MCF 10A (cell line): ENCODE data around the gene NRXN3. TPM values are rescaled to one million over a fixed set of nuclear protein-coding genes. Genes with fewer than 3 reads are reported as not detected.

Experiments
- BruUV-seq: library from RNA; stranded (reverse); fragments of 400-500 nt; replicated peaks from 2 replicates; lab custom pipeline; 2021; lab: Mats Ljungman, UMichigan
- CTCF ChIA-PET: fragments of 300-600 bp; sonication (Branson Sonifier 250); formaldehyde crosslinking; extraction: SDS; loops from one replicate; lab custom pipeline; 2021; ENCODE audit warnings: antibody characterized with exemption, inconsistent platforms; lab: Yijun Ruan, JAX
- POLR2A ChIA-PET: fragments of 300-600, 350-650 bp; sonication (Branson Sonifier 250); formaldehyde crosslinking; extraction: SDS; loops from one replicate; lab custom pipeline; 2020; ENCODE audit warnings: antibody characterized with exemption, inconsistent platforms; lab: Yijun Ruan, JAX
- DNase-seq: peaks from one replicate; pipeline ENCODE4 v3.0.0-alpha.2; 2018; ENCODE audit not compliant: unreplicated experiment
- H3K27ac Mint-ChIP-seq: one replicate; pipeline ENCODE4 v1.8.0; 2022; ENCODE audit warnings: mild to moderate bottlenecking, low read depth, mixed read lengths; ENCODE audit not compliant: unreplicated experiment
- H3K27me3 Mint-ChIP-seq: one replicate; pipeline ENCODE4 v1.8.0; 2022; ENCODE audit warnings: mixed read lengths; ENCODE audit not compliant: insufficient read depth, unreplicated experiment
- H3K36me3 Mint-ChIP-seq: one replicate; pipeline ENCODE4 v1.8.0; 2022; ENCODE audit warnings: mild to moderate bottlenecking, moderate library complexity, mixed read lengths; ENCODE audit not compliant: insufficient read depth, unreplicated experiment
- H3K4me1 Mint-ChIP-seq: one replicate; pipeline ENCODE4 v1.8.0; 2022; ENCODE audit warnings: mixed read lengths; ENCODE audit not compliant: insufficient read depth, unreplicated experiment
- H3K4me3 Mint-ChIP-seq: one replicate; pipeline ENCODE4 v1.8.0; 2022; ENCODE audit warnings: mild to moderate bottlenecking, moderate library complexity, mixed read lengths; ENCODE audit not compliant: unreplicated experiment
- H3K9me3 Mint-ChIP-seq: one replicate; pipeline ENCODE4 v1.8.0; 2022; ENCODE audit warnings: mixed read lengths; ENCODE audit not compliant: unreplicated experiment
- intact Hi-C: fragments of 100-400 bp; cut with micrococcal nuclease; formaldehyde crosslinking; loops from 2 replicates; pipeline ENCODE4 v1.14.1; 2022
- total RNA-seq: library from RNA; stranded (reverse); gene quantifications from 2 replicates; pipeline ENCODE4 v1.2.3, GENCODE V29; 2022
- TF ChIP-seq, protein P1 (sequence below): fragments of 200-600 bp; IDR thresholded peaks from one replicate; pipeline ENCODE4 v1.8.0; 2022; ENCODE audit warnings: antibody characterized with exemption, mild to moderate bottlenecking; ENCODE audit not compliant: unreplicated experiment

The NRXN3 gene
- total RNA-seq, 1 experiment from 2014 or later, result not detected

- Mint-ChIP-seq H3K27me3 (peaks cover 11% of the 10 kb centered on the region), H3K9me3 (no peaks in the 10 kb centered on the region), H3K36me3 (no peaks in the 10 kb centered on the region), H3K4me1 (peaks cover 5% of the 10 kb centered on the region), H3K27ac (no peak overlapping the region), H3K4me3 (no peak overlapping the region)
- ChIA-PET CTCF (interaction anchor here (1.2 kb wide), 1 partner anchor 821 kb away, joined by 3 read pairs; no protein-coding TSS in a partner anchor), POLR2A (no interaction called here)
- DNase-seq, result no peak
- TF ChIP-seq, protein P1, sequence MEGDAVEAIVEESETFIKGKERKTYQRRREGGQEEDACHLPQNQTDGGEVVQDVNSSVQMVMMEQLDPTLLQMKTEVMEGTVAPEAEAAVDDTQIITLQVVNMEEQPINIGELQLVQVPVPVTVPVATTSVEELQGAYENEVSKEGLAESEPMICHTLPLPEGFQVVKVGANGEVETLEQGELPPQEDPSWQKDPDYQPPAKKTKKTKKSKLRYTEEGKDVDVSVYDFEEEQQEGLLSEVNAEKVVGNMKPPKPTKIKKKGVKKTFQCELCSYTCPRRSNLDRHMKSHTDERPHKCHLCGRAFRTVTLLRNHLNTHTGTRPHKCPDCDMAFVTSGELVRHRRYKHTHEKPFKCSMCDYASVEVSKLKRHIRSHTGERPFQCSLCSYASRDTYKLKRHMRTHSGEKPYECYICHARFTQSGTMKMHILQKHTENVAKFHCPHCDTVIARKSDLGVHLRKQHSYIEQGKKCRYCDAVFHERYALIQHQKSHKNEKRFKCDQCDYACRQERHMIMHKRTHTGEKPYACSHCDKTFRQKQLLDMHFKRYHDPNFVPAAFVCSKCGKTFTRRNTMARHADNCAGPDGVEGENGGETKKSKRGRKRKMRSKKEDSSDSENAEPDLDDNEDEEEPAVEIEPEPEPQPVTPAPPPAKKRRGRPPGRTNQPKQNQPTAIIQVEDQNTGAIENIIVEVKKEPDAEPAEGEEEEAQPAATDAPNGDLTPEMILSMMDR, result no peak
- intact Hi-C loops, result no loop called here
- BruUV-seq, result no TSS peak
Measured at GRCh38 chr14:78683206-78683605, 513.0 kb downstream of the NRXN3 start.

GRCh38 chr14:78683981-78684380 is 513.8 kb downstream of the NRXN3 start:
- intact Hi-C loops, result no loop called here
- H3K9me3 Mint-ChIP-seq, result no peaks in the 10 kb centered on the region
- no peak for DNase-seq
- peaks cover 5% of the 10 kb centered on the region for H3K4me1 Mint-ChIP-seq
- peaks cover 11% of the 10 kb centered on the region for H3K27me3 Mint-ChIP-seq
- TF ChIP-seq, protein P1, result no peak
- H3K4me3 Mint-ChIP-seq, result no peak overlapping the region
- H3K36me3 Mint-ChIP-seq, result no peaks in the 10 kb centered on the region
- H3K27ac Mint-ChIP-seq, result no peak overlapping the region
- POLR2A ChIA-PET, result no interaction called here
- CTCF ChIA-PET, result interaction anchor here (0.8 to 2.2 kb wide), 3 partner anchors 11 to 15 kb away, joined by 3 to 12 read pairs (median 6); no protein-coding TSS in a partner anchor
- no TSS peak for BruUV-seq

DNA sequence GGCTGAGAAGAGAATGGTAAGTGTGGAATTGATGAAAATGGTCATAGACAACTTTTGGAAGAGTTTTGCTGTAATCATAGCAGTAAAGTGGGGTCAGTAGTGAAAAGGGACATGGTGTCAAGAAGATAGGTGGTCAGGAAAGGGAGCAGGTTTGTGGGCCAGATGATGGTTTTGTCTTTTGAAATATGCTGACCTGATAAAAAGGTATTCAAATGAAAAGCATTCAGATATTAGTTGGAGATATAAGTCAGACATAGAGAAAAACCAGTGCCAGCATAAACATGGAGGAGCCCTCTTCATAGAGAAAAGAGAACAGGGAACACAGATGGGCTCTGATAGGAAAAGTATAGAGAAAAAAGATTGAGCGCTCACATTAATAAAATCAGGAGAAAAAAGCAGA is 518.3 kb downstream of the NRXN3 start:
- TF ChIP-seq, protein P1, result no peak
- Mint-ChIP-seq H3K9me3 (no peaks in the 10 kb centered on the region), H3K4me3 (no peak overlapping the region), H3K4me1 (peaks cover 9% of the 10 kb centered on the region), H3K36me3 (no peaks in the 10 kb centered on the region), H3K27ac (no peak overlapping the region), H3K27me3 (peaks cover 7% of the 10 kb centered on the region)
- DNase-seq, result no peak
- POLR2A ChIA-PET, result no interaction called here
- CTCF ChIA-PET, result interaction anchor here (0.5 kb wide), 1 partner anchor 241 kb away, joined by 4 read pairs; no protein-coding TSS in a partner anchor
- intact Hi-C loops, result no loop called here
- no TSS peak for BruUV-seq

DNA sequence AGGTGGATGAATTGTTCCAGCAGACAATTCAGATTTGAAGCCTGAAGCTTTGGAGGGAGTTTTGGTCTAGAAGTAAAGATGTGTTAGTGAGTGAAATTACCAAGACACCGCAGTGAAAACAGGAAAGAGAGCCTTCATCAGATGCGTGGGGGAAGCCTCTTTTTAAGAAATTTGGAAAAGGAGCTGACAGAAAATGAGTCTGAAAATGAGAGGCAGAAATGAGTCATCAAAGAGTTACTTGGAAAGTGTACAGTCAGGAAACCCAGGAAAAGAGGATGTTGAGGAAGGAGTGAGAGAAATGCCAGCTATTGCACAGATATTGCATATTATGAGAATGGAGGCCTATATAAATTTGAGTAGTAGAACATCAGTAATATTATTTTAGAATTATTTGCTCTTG is 520.7 kb downstream of the NRXN3 start:
- CTCF ChIA-PET, result interaction anchor here (0.6 to 1.2 kb wide), 5 partner anchors 9 to 1107 kb away, joined by 3 to 5 read pairs (median 4); no protein-coding TSS in a partner anchor
- Mint-ChIP-seq H3K27me3 (peaks cover 30% of the 10 kb centered on the region), H3K4me1 (peaks cover 7% of the 10 kb centered on the region), H3K9me3 (no peaks in the 10 kb centered on the region), H3K27ac (no peak overlapping the region), H3K4me3 (no peak overlapping the region), H3K36me3 (no peaks in the 10 kb centered on the region)
- TF ChIP-seq, protein P1, result no peak
- no TSS peak for BruUV-seq
- no peak for DNase-seq
- intact Hi-C loops, result no loop called here
- POLR2A ChIA-PET, result no interaction called here
